Measurements from ENCODE around the gene MRPS22.

DNA sequence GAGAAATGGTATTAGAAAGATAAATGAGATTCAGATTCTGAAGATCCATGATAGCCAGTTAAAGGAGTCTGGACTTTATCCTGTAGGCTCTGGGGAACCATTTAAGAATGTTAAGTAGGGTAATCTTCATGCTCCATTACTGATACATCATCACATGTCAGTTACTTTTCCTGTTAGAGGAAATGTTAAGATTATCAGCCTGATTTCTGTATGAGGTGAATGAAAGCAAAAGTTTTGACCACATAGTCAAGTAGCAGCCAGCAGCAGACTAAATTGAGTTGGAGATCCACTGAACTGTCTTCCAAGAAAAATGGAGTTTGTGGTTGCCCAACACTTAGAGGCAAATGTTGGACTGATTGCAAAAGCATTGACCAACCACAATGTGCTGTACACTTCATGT is 50.3 kb downstream of the MRPS22 start:
- TF ChIP-seq, protein P1, sequence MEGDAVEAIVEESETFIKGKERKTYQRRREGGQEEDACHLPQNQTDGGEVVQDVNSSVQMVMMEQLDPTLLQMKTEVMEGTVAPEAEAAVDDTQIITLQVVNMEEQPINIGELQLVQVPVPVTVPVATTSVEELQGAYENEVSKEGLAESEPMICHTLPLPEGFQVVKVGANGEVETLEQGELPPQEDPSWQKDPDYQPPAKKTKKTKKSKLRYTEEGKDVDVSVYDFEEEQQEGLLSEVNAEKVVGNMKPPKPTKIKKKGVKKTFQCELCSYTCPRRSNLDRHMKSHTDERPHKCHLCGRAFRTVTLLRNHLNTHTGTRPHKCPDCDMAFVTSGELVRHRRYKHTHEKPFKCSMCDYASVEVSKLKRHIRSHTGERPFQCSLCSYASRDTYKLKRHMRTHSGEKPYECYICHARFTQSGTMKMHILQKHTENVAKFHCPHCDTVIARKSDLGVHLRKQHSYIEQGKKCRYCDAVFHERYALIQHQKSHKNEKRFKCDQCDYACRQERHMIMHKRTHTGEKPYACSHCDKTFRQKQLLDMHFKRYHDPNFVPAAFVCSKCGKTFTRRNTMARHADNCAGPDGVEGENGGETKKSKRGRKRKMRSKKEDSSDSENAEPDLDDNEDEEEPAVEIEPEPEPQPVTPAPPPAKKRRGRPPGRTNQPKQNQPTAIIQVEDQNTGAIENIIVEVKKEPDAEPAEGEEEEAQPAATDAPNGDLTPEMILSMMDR (IDR thresholded peaks at IDR 0.05) = no peak
- no peak for TF ChIP-seq POLR2AphosphoS5 (IDR thresholded peaks at IDR 0.05)

Measured in sigmoid colon (tissue), 4 donors.